ENCODE results near the gene CCDC57. TPM values are rescaled to one million over a fixed set of nuclear protein-coding genes. Genes with fewer than 3 reads are reported as not detected.

The CCDC57 gene
- polyA plus RNA-seq, 1 donor from 2014 or later = 70.9 TPM

- Histone ChIP-seq H3K9me2 (ENCODE audit: insufficient read depth, low read length) (no peaks in the 10 kb centered on the region), H3F3A (ENCODE audit: insufficient read depth, low read length, poor library complexity, severe bottlenecking) (no peaks in the 10 kb centered on the region), H3K4me3 (ENCODE audit: low read length) (no peak overlapping the region), H3K27me3 (ENCODE audit: insufficient read depth, low read depth, low read length) (no peaks in the 10 kb centered on the region), H3K4me2 (ENCODE audit: low read length) (no peak overlapping the region), H4K20me1 (ENCODE audit: insufficient read depth) (no peaks in the 10 kb centered on the region), H3K27ac (ENCODE audit: low read length) (no peak overlapping the region), H3K79me2 (replicated peaks; ENCODE audit: insufficient read depth, low read length) (no peaks in the 10 kb centered on the region), H3K9ac (ENCODE audit: low read length) (no peak overlapping the region), H3K9me3 (ENCODE audit: low read length) (no peaks in the 10 kb centered on the region), H3K36me3 (ENCODE audit: insufficient read depth, low read length) (no peaks in the 10 kb centered on the region), H2AFZ (ENCODE audit: low read depth, low read length) (no peak overlapping the region)
- TF ChIP-seq, protein P1, sequence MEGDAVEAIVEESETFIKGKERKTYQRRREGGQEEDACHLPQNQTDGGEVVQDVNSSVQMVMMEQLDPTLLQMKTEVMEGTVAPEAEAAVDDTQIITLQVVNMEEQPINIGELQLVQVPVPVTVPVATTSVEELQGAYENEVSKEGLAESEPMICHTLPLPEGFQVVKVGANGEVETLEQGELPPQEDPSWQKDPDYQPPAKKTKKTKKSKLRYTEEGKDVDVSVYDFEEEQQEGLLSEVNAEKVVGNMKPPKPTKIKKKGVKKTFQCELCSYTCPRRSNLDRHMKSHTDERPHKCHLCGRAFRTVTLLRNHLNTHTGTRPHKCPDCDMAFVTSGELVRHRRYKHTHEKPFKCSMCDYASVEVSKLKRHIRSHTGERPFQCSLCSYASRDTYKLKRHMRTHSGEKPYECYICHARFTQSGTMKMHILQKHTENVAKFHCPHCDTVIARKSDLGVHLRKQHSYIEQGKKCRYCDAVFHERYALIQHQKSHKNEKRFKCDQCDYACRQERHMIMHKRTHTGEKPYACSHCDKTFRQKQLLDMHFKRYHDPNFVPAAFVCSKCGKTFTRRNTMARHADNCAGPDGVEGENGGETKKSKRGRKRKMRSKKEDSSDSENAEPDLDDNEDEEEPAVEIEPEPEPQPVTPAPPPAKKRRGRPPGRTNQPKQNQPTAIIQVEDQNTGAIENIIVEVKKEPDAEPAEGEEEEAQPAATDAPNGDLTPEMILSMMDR (IDR thresholded peaks at IDR 0.05; ENCODE audit: poor library complexity, severe bottlenecking) = no peak
- TF ChIP-seq SMC3 (conservative IDR thresholded peaks at IDR 0.05; ENCODE audit: poor library complexity) = no peak
- no peak for TF ChIP-seq TAF1 (IDR thresholded peaks at IDR 0.05; ENCODE audit: low read depth)
- TF ChIP-seq RAD21 (conservative IDR thresholded peaks at IDR 0.05) = no peak
- no peak for TF ChIP-seq REST (IDR thresholded peaks at IDR 0.05; ENCODE audit: borderline replicate concordance)
- no peak for TF ChIP-seq EZH2 (IDR thresholded peaks at IDR 0.05; ENCODE audit: borderline replicate concordance, insufficient read depth, low read length, poor library complexity, severe bottlenecking)
- TF ChIP-seq EP300 (conservative IDR thresholded peaks at IDR 0.05; ENCODE audit: poor library complexity, severe bottlenecking) = no peak
- no peak for TF ChIP-seq MXI1 (conservative IDR thresholded peaks at IDR 0.05; ENCODE audit: poor library complexity, severe bottlenecking)
- no peak for TF ChIP-seq POLR2AphosphoS5 (IDR thresholded peaks at IDR 0.05)
These were observed 57.0 kb downstream of the CCDC57 start for GRCh38 chr17:82155606-82156005.

DNA sequence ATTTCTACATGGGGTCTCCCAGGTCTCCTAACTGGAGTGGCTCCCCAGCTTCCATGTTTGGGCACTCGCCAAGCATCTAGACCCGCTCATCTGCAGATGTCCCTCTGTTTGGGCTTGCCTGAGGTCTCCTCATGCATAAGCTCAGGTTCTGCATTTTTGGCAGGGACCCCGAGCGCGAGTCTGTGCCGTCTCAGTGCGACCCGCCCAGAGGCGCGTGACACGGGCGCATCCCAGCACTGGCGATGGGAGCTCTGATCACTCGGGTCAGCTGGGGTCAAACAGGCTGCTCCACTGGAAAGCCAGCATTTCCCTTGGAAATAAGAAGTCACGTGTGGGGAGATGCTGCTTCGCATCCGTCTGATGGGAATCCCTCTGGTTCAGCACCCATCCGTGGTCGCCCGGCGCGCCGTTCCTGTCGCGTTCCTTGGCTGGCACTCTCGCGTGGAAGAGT, 57.7 kb downstream of the CCDC57 start:
- Histone ChIP-seq H3K36me3 (ENCODE audit: insufficient read depth, low read length) (no peaks in the 10 kb centered on the region), H2AFZ (ENCODE audit: low read depth, low read length) (no peak overlapping the region), H3K4me2 (ENCODE audit: low read length) (no peak overlapping the region), H3F3A (ENCODE audit: insufficient read depth, low read length, poor library complexity, severe bottlenecking) (no peaks in the 10 kb centered on the region), H3K4me3 (ENCODE audit: low read length) (no peak overlapping the region), H4K20me1 (ENCODE audit: insufficient read depth) (no peaks in the 10 kb centered on the region), H3K79me2 (replicated peaks; ENCODE audit: insufficient read depth, low read length) (no peaks in the 10 kb centered on the region), H3K9ac (ENCODE audit: low read length) (no peak overlapping the region), H3K27ac (ENCODE audit: low read length) (no peak overlapping the region), H3K27me3 (ENCODE audit: insufficient read depth, low read depth, low read length) (no peaks in the 10 kb centered on the region), H3K9me3 (ENCODE audit: low read length) (no peaks in the 10 kb centered on the region), H3K9me2 (ENCODE audit: insufficient read depth, low read length) (no peaks in the 10 kb centered on the region)
- no peak for TF ChIP-seq POLR2AphosphoS5 (IDR thresholded peaks at IDR 0.05)
- no peak for TF ChIP-seq EP300 (conservative IDR thresholded peaks at IDR 0.05; ENCODE audit: poor library complexity, severe bottlenecking)
- no peak for TF ChIP-seq REST (IDR thresholded peaks at IDR 0.05; ENCODE audit: borderline replicate concordance)
- TF ChIP-seq, protein P1 (IDR thresholded peaks at IDR 0.05; ENCODE audit: poor library complexity, severe bottlenecking) = no peak
- TF ChIP-seq TAF1 (IDR thresholded peaks at IDR 0.05; ENCODE audit: low read depth) = no peak
- no peak for TF ChIP-seq EZH2 (IDR thresholded peaks at IDR 0.05; ENCODE audit: borderline replicate concordance, insufficient read depth, low read length, poor library complexity, severe bottlenecking)
- no peak for TF ChIP-seq RAD21 (conservative IDR thresholded peaks at IDR 0.05)
- no peak for TF ChIP-seq SMC3 (conservative IDR thresholded peaks at IDR 0.05; ENCODE audit: poor library complexity)
- no peak for TF ChIP-seq MXI1 (conservative IDR thresholded peaks at IDR 0.05; ENCODE audit: poor library complexity, severe bottlenecking)

Data from neural cell (in vitro differentiated cells).